OCI-LY7 (cell line): Measurements from ENCODE around the gene OR4S2. TPM values are rescaled to one million over a fixed set of nuclear protein-coding genes. Genes with fewer than 3 reads are reported as not detected.

ENCODE experiments used
- BruUV-seq: library from RNA; stranded (reverse); fragments of 400-500 nt; replicated peaks from 2 replicates; lab custom pipeline; 2021; lab: Mats Ljungman, UMichigan
- CTCF ChIA-PET: fragments of 300-600 bp; sonication (Branson Sonifier 250); formaldehyde crosslinking; loops from one replicate; lab custom pipeline; 2022; ENCODE audit warnings: antibody characterized with exemption; ENCODE audit not compliant: unreplicated experiment; lab: Charles Lee
- POLR2A ChIA-PET: fragments of 300-600 bp; sonication (Branson Sonifier 250); formaldehyde crosslinking; loops from one replicate; lab custom pipeline; 2022; ENCODE audit warnings: antibody characterized with exemption; lab: Charles Lee
- DNase-seq: peaks from one replicate; pipeline ENCODE4 v3.0.0-alpha.2; 2015; ENCODE audit warnings: low spot score
- H2AFZ ChIP-seq: fragments of 200-600 bp; sonication (generic), shearing (Covaris generic); 2 replicates; pipeline ENCODE4 v1.6.1; 2014; ENCODE audit warnings: mild to moderate bottlenecking, antibody characterized with exemption, low read length, moderate library complexity
- H3K27ac ChIP-seq: fragments of 200-600 bp; sonication (generic); 2 replicates; pipeline ENCODE4 v1.5.1; 2014; ENCODE audit warnings: mixed run types, low read depth, mild to moderate bottlenecking, moderate library complexity, low read length, inconsistent platforms; ENCODE audit not compliant: poor library complexity, severe bottlenecking
- H3K36me3 ChIP-seq: fragments of 200-600 bp; sonication (generic); 2 replicates; pipeline ENCODE4 v1.6.1; 2014; ENCODE audit warnings: mild to moderate bottlenecking, antibody characterized with exemption, low read length, moderate library complexity, mixed read lengths; ENCODE audit not compliant: insufficient read depth
- H3K4me1 ChIP-seq: fragments of 200-600 bp; sonication (generic); 2 replicates; pipeline ENCODE4 v1.5.1; 2014; ENCODE audit warnings: mild to moderate bottlenecking, low read length; ENCODE audit not compliant: insufficient read depth, poor library complexity, severe bottlenecking
- H3K4me2 ChIP-seq: fragments of 200-600 bp; sonication (generic); 2 replicates; pipeline ENCODE4 v1.6.1; 2014; ENCODE audit warnings: mild to moderate bottlenecking, low read length
- H3K4me3 ChIP-seq: fragments of 200-600 bp; sonication (generic); 2 replicates; pipeline ENCODE4 v1.5.1; 2014; ENCODE audit warnings: mild to moderate bottlenecking, low read depth, low read length; ENCODE audit not compliant: poor library complexity, severe bottlenecking
- H3K79me2 ChIP-seq: fragments of 200-600 bp; sonication (generic); 2 replicates; pipeline ENCODE4 v1.6.1; 2016; ENCODE audit warnings: low read depth, mild to moderate bottlenecking, low read length, moderate library complexity, mixed read lengths; ENCODE audit not compliant: insufficient read depth
- H3K9me2 ChIP-seq: fragments of 200-600 bp; sonication (generic); 2 replicates; pipeline ENCODE4 v1.6.1; 2016; ENCODE audit warnings: mild to moderate bottlenecking, low read length, mixed read lengths; ENCODE audit not compliant: insufficient read depth
- H3K9me3 ChIP-seq: fragments of 200-600 bp; sonication (generic); 2 replicates; pipeline ENCODE4 v1.6.1; 2014; ENCODE audit warnings: mild to moderate bottlenecking, mixed run types, low read length, mixed read lengths
- H4K20me1 ChIP-seq: fragments of 200-600 bp; sonication (generic); 2 replicates; pipeline ENCODE4 v1.6.1; 2014; ENCODE audit warnings: mild to moderate bottlenecking, antibody characterized with exemption, low read length, moderate library complexity, mixed read lengths; ENCODE audit not compliant: insufficient read depth
- EZH2phosphoT487 ChIP-seq: fragments of 200-600 bp; sonication (generic); IDR thresholded peaks from 2 replicates; pipeline ENCODE4 v1.6.1; 2018; ENCODE audit warnings: low read depth, borderline replicate concordance, mild to moderate bottlenecking, mixed run types, antibody characterized with exemption, low read length, moderate library complexity, mixed read lengths
- intact Hi-C: fragments of 100-400 bp; cut with micrococcal nuclease; formaldehyde crosslinking; loops from one replicate; pipeline ENCODE4 v1.10.0; 2022; ENCODE audit not compliant: unreplicated experiment
- total RNA-seq, 2 experiments: library from RNA; depleted of rRNA in 1 of 2; stranded (reverse); fragments of >200 nt in 1 of 2; shearing (Covaris generic) in 1 of 2; gene quantifications; 2 replicates each; pipeline ENCODE4 v1.2.3, GENCODE V29; 2014 to 2022
- TF ChIP-seq, protein P1 (sequence below): fragments of 200-600 bp; sonication (generic); conservative IDR thresholded peaks from 2 replicates; pipeline ENCODE4 v1.5.1; 2014; ENCODE audit warnings: mild to moderate bottlenecking, antibody characterized with exemption, low read length, moderate library complexity, mixed read lengths

The OR4S2 gene
- total RNA-seq, 2 experiments from 2014 or later: not detected

DNA sequence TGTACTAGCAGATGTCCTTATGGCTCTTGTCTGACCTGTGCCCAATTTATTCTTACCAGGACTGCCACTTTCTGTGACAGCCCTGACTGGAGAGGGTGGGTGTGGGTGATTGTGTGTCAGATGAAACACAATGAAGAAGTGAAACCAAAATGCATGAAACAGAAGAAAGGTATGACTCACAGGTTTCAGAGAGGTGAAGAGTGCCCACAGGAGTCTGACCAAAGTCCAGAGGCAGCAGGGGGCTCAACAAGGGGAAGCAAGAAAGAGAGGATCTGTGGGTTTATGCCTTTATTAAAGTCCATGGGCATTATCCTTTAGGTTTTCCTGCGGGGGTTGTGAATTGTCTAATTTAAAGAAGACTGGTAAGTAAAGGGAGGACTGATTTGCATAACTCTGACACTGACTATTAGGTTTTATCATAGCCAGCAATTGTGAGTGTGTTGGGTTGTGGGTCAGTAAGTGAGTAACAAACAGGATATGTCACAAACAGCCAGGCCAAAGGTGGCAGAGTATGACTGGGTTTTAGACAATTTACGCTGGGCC, 10.0 kb downstream of the OR4S2 start:
- no peaks in the 10 kb centered on the region for H4K20me1 ChIP-seq
- no peaks in the 10 kb centered on the region for H3K4me1 ChIP-seq
- BruUV-seq: no TSS peak
- no peaks in the 10 kb centered on the region for H3K9me2 ChIP-seq
- H3K27ac ChIP-seq: no peak overlapping the region
- H3K9me3 ChIP-seq: no peaks in the 10 kb centered on the region
- TF ChIP-seq, protein P1, sequence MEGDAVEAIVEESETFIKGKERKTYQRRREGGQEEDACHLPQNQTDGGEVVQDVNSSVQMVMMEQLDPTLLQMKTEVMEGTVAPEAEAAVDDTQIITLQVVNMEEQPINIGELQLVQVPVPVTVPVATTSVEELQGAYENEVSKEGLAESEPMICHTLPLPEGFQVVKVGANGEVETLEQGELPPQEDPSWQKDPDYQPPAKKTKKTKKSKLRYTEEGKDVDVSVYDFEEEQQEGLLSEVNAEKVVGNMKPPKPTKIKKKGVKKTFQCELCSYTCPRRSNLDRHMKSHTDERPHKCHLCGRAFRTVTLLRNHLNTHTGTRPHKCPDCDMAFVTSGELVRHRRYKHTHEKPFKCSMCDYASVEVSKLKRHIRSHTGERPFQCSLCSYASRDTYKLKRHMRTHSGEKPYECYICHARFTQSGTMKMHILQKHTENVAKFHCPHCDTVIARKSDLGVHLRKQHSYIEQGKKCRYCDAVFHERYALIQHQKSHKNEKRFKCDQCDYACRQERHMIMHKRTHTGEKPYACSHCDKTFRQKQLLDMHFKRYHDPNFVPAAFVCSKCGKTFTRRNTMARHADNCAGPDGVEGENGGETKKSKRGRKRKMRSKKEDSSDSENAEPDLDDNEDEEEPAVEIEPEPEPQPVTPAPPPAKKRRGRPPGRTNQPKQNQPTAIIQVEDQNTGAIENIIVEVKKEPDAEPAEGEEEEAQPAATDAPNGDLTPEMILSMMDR: no peak
- TF ChIP-seq EZH2phosphoT487: no peak
- no peak overlapping the region for H2AFZ ChIP-seq
- H3K36me3 ChIP-seq: no peaks in the 10 kb centered on the region
- CTCF ChIA-PET: no interaction called here
- no peak overlapping the region for H3K4me2 ChIP-seq
- no peak overlapping the region for H3K4me3 ChIP-seq
- H3K79me2 ChIP-seq: no peaks in the 10 kb centered on the region
- no peak for DNase-seq
- POLR2A ChIA-PET: no interaction called here
- intact Hi-C loops: no loop called here

DNA sequence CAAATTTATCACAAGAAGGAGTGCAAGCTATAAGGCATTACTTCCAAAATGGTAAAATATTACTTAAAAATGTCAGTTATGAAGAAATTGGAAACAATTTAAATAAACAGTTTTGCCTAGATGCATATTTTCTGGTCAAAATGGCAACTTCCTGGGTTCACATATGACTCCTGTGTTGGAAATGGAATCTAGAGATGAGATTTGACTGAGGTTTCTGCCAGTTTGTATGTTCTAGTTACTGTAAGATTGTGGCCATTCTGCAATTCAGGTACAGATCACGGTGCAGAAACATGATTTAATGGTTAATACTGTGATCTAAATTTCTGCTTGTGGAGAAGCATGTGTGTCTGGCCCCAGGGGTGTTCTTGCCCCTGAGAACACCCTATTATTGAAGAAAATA, 10.5 kb downstream of the OR4S2 start:
- TF ChIP-seq, protein P1: no peak

DNA sequence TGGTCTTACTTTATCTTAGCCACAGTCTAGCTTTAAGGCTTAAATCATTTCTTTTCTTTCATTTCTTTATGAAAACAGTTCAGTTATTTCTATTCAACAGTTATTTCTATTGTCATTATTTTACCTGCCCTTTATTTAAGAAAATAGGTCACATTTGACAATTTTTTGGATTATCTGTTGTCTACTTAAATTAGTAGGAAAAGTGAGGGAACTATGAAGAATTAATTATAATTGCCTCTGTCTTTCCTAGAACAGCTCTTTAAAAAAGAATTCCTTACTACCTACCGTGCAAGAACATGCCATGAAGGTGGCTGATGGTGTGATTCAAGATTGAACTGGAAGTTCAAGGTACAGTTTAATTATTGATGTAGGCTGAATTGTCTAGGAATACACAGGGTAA, 13.8 kb downstream of the OR4S2 start, which contains the start of gene OR4C6:
Gene OR4C6 (plus strand): TSS at position 301 of the 400 bp plus-strand sequence. CDS start 2,966 bp downstream, outside the sequence.
- Histone ChIP-seq H3K27ac (no peak within 1 kb of the TSS), H3K9me2 (no peaks in the 10 kb centered on the region), H3K79me2 (no peaks in the 10 kb centered on the region), H3K4me3 (no peak within 1 kb of the TSS), H3K4me1 (no peaks in the 10 kb centered on the region), H2AFZ (no peak within 1 kb of the TSS), H3K4me2 (no peak within 1 kb of the TSS), H4K20me1 (no peaks in the 10 kb centered on the region), H3K36me3 (no peaks in the 10 kb centered on the region), H3K9me3 (no peaks in the 10 kb centered on the region)
- no TSS peak for BruUV-seq
- intact Hi-C loops: no loop called here
- CTCF ChIA-PET: no interaction called here
- POLR2A ChIA-PET: no interaction called here
- TF ChIP-seq, protein P1: no peak
- no peak for TF ChIP-seq EZH2phosphoT487
- no peak for DNase-seq

More for the DNA sequence above, 10.5 kb downstream of the OR4S2 start:
- no peaks in the 10 kb centered on the region for H3K36me3 ChIP-seq
- H2AFZ ChIP-seq: no peak overlapping the region
- H4K20me1 ChIP-seq: no peaks in the 10 kb centered on the region
- BruUV-seq: no TSS peak
- no peaks in the 10 kb centered on the region for H3K9me3 ChIP-seq
- intact Hi-C loops: no loop called here
- H3K4me1 ChIP-seq: no peaks in the 10 kb centered on the region
- H3K4me3 ChIP-seq: no peak overlapping the region
- ChIA-PET POLR2A (no interaction called here), CTCF (no interaction called here)
- no peaks in the 10 kb centered on the region for H3K79me2 ChIP-seq
- DNase-seq: no peak
- no peaks in the 10 kb centered on the region for H3K9me2 ChIP-seq
- no peak overlapping the region for H3K27ac ChIP-seq
- no peak overlapping the region for H3K4me2 ChIP-seq
